GM12878 (cell line): ENCODE measurements around the gene ZBTB16. TPM values are rescaled to one million over a fixed set of nuclear protein-coding genes. Genes with fewer than 3 reads are reported as not detected.

Source experiments
- ATAC-seq: fragments of 200-7000 bp; cut with Tn5 transposase; 3 replicates; pipeline ENCODE4 v1.9.1; 2020; ENCODE audit warnings: mild to moderate bottlenecking, moderate library complexity
- BruUV-seq: library from RNA; stranded (reverse); fragments of 400-500 nt; replicated peaks from 2 replicates; lab custom pipeline; 2021; lab: Mats Ljungman, UMichigan
- CTCF ChIA-PET: fragments of 300-600 bp; sonication (Branson Sonifier 250); formaldehyde crosslinking; extraction: SDS; loops from one replicate; lab custom pipeline; 2021; ENCODE audit warnings: inconsistent platforms; lab: Yijun Ruan, JAX
- POLR2A ChIA-PET: fragments of 350-600 bp; formaldehyde crosslinking; extraction: SDS; loops from one replicate; lab custom pipeline; 2021; ENCODE audit warnings: inconsistent platforms; lab: Charles Lee
- RAD21 ChIA-PET: fragments of 300-600 bp; sonication (Branson Sonifier 250); formaldehyde crosslinking; loops from one replicate; lab custom pipeline; 2023; ENCODE audit warnings: antibody characterized with exemption; ENCODE audit not compliant: unreplicated experiment; lab: Charles Lee
- SMC1A ChIA-PET: fragments of 300-600 bp; sonication (Branson Sonifier 250); formaldehyde crosslinking; loops from one replicate; lab custom pipeline; 2023; ENCODE audit not compliant: unreplicated experiment, uncharacterized antibody; lab: Charles Lee
- DNase-seq: peaks from one replicate; pipeline ENCODE4 v3.0.0-alpha.2; 2011; ENCODE audit warnings: low read depth, low spot score
- FAIRE-seq: peaks from 3 replicates; lab custom pipeline; 2011; peaks lifted over from hg19 to GRCh38; lab: Jason Lieb, UNC
- H2AFZ ChIP-seq: 2 replicates; pipeline ENCODE4 v1.6.0; 2011; ENCODE audit warnings: low read depth, low read length, control low read depth; ENCODE audit not compliant: control insufficient read depth
- H3K27ac ChIP-seq: 2 replicates; pipeline ENCODE4 v1.5.1; 2011; ENCODE audit warnings: control low read depth; ENCODE audit not compliant: control insufficient read depth, insufficient read depth
- H3K27me3 ChIP-seq, 2 experiments: replicated peaks in 1 of 2; 2 replicates each; pipeline versions ENCODE4 v1.6.0 to v1.6.1; 2011; ENCODE audit warnings: low read length in 1 of 2; ENCODE audit not compliant: control insufficient read depth in 2 of 2, insufficient read depth in 2 of 2
- H3K36me3 ChIP-seq, 2 experiments: 2 replicates each; pipeline ENCODE4 v1.5.1; 2011; ENCODE audit warnings: low read length in 1 of 2; ENCODE audit not compliant: control insufficient read depth in 2 of 2, insufficient read depth in 2 of 2
- H3K4me1 ChIP-seq: 2 replicates; pipeline ENCODE4 v1.6.1; 2011; ENCODE audit warnings: mild to moderate bottlenecking, low read length, moderate library complexity, mixed read lengths; ENCODE audit not compliant: control insufficient read depth, insufficient read depth
- H3K4me2 ChIP-seq: 2 replicates; pipeline ENCODE4 v1.6.0; 2011; ENCODE audit warnings: control low read depth; ENCODE audit not compliant: control insufficient read depth, insufficient read depth
- H3K4me3 ChIP-seq: fragments of 200-600 bp; sonication (generic); 2 replicates; pipeline ENCODE4 v1.5.1; 2016
- H3K79me2 ChIP-seq: 2 replicates; pipeline ENCODE4 v1.6.0; 2011; ENCODE audit warnings: low read length; ENCODE audit not compliant: control insufficient read depth, insufficient read depth
- H3K9ac ChIP-seq: 2 replicates; pipeline ENCODE4 v1.8.0; 2011; ENCODE audit warnings: low read length, control low read depth, mixed read lengths; ENCODE audit not compliant: control insufficient read depth, insufficient read depth
- H3K9me3 ChIP-seq: replicated peaks from 3 replicates; pipeline ENCODE4 v1.5.1; 2011; ENCODE audit warnings: mild to moderate bottlenecking, low read length; ENCODE audit not compliant: control insufficient read depth, insufficient read depth
- H4K20me1 ChIP-seq: 2 replicates; pipeline ENCODE4 v1.6.0; 2011; ENCODE audit not compliant: control insufficient read depth, insufficient read depth
- CBX5 ChIP-seq: sonication (generic); IDR thresholded peaks from 2 replicates; pipeline ENCODE4 v1.6.1; 2016; ENCODE audit warnings: low read depth, moderate library complexity, mild to moderate bottlenecking, inconsistent platforms
- DPF2 ChIP-seq: fragments of 450-650 bp; IDR thresholded peaks from 2 replicates; pipeline ENCODE4 v1.6.1; 2017; ENCODE audit warnings: mild to moderate bottlenecking
- EGR1 ChIP-seq, 2 experiments: IDR thresholded peaks; 1 replicate in 1 of 2; 2 replicates in 1 of 2; pipeline ENCODE4 v1.6.1; 2011 to 2012; ENCODE audit warnings: low read depth in 2 of 2, low read length in 2 of 2, borderline replicate concordance in 1 of 2, mild to moderate bottlenecking in 1 of 2, moderate library complexity in 1 of 2
- HDAC2 ChIP-seq: fragments of 200-600 bp; sonication (generic); IDR thresholded peaks from 2 replicates; pipeline ENCODE4 v1.6.1; 2017
- IKZF2 ChIP-seq, 2 experiments: fragments of 450-650 bp; IDR thresholded peaks; 2 replicates each; pipeline ENCODE4 v1.6.1; 2017; ENCODE audit warnings: mild to moderate bottlenecking in 2 of 2, moderate library complexity in 2 of 2
- LARP7 ChIP-seq: fragments of 450-650 bp; IDR thresholded peaks from 2 replicates; pipeline ENCODE4 v1.6.1; 2017; ENCODE audit warnings: mild to moderate bottlenecking
- MTA2 ChIP-seq: fragments of 450-650 bp; IDR thresholded peaks from 2 replicates; pipeline ENCODE4 v1.6.1; 2016; ENCODE audit warnings: low read depth, mild to moderate bottlenecking, moderate library complexity
- NR2C1 ChIP-seq: fragments of 450-650 bp; IDR thresholded peaks from 2 replicates; pipeline ENCODE4 v1.6.1; 2017; ENCODE audit warnings: antibody characterized with exemption, mild to moderate bottlenecking, moderate library complexity
- NRF1 ChIP-seq: conservative IDR thresholded peaks from 2 replicates; pipeline ENCODE4 v1.6.1; 2011; ENCODE audit warnings: mild to moderate bottlenecking, low read depth, low read length, improper control_type of control experiment
- RAD21 ChIP-seq: IDR thresholded peaks from 2 replicates; pipeline ENCODE4 v1.6.1; 2011; ENCODE audit warnings: mild to moderate bottlenecking, low read depth, low read length, moderate library complexity; ENCODE audit not compliant: insufficient read depth
- SRF ChIP-seq, 2 experiments: IDR thresholded peaks; 2 replicates each; pipeline ENCODE4 v1.6.1; 2011; ENCODE audit warnings: low read depth in 2 of 2, low read length in 2 of 2, mild to moderate bottlenecking in 1 of 2, moderate library complexity in 1 of 2
- WGBS: methylation state at CpG from one replicate; pipeline ENCODE4 v1.1.6; 2016; ENCODE audit warnings: low lambda C conversion rate; ENCODE audit not compliant: insufficient replicate concordance, insufficient coverage; ENCODE audit errors: missing lambda C conversion rate; 5-methylcytosine and 5-hydroxymethylcytosine counted together
- in situ Hi-C: fragments of 300-500 bp; cut with MboI; formaldehyde crosslinking; loops from 9 replicates; pipeline ENCODE4 v1.14.3; 2018; ENCODE audit warnings: mixed read lengths
- intact Hi-C: fragments of 100-400 bp; cut with micrococcal nuclease; formaldehyde crosslinking; loops from one replicate; pipeline ENCODE4 v1.14.2; 2022; ENCODE audit not compliant: unreplicated experiment
- polyA plus RNA-seq, 11 experiments: library from polyadenylated mRNA; depleted of rRNA in 4 of 11; unstranded in 6 of 11; stranded (reverse) in 5 of 11; fragments of >200 nt; fragmentation: Nextera tagmentation in 4 of 11; fragmentation: Illumina TruSeq in 1 of 11; extraction: Ambion mirVana in 4 of 11; extraction: Trizol in 1 of 11; gene quantifications; 1 replicate in 1 of 11; 2 replicates in 10 of 11; pipeline versions ENCODE4 v1.2.1 to v1.2.3, GENCODE V29; 2011 to 2016; ENCODE audit warnings: inconsistent platforms in 2 of 11, missing spikeins in 2 of 11, low read depth in 1 of 11
- total RNA-seq, 4 experiments: library from RNA; depleted of rRNA in 3 of 4; stranded (reverse); fragments of >200 nt in 3 of 4; fragmentation: Illumina TruSeq in 1 of 4; extraction: Trizol in 1 of 4; gene quantifications; 2 replicates each; pipeline versions ENCODE4 v1.2.1 to v1.2.3, GENCODE V29; 2013 to 2021
- TF ChIP-seq, protein P1 (sequence below): fragments of 450-650 bp; IDR thresholded peaks from 2 replicates; pipeline ENCODE4 v1.6.1; 2016; ENCODE audit warnings: mild to moderate bottlenecking, moderate library complexity, borderline replicate concordance
- TF ChIP-seq, protein P2 (sequence below): IDR thresholded peaks from 2 replicates; pipeline ENCODE4 v1.6.1; 2012; ENCODE audit warnings: mild to moderate bottlenecking, low read depth, low read length
- TF ChIP-seq, protein P3 (sequence below): fragments of 450-650 bp; IDR thresholded peaks from 2 replicates; pipeline ENCODE4 v1.6.1; 2017; ENCODE audit warnings: low read depth, mild to moderate bottlenecking, moderate library complexity

Gene ZBTB16
- total and polyA plus RNA-seq, 10 of the 15 experiments (the other 5 are each of a cell fraction or from before 2014, with no cell fraction given), result 0.38 TPM; not detected in 9

DNA sequence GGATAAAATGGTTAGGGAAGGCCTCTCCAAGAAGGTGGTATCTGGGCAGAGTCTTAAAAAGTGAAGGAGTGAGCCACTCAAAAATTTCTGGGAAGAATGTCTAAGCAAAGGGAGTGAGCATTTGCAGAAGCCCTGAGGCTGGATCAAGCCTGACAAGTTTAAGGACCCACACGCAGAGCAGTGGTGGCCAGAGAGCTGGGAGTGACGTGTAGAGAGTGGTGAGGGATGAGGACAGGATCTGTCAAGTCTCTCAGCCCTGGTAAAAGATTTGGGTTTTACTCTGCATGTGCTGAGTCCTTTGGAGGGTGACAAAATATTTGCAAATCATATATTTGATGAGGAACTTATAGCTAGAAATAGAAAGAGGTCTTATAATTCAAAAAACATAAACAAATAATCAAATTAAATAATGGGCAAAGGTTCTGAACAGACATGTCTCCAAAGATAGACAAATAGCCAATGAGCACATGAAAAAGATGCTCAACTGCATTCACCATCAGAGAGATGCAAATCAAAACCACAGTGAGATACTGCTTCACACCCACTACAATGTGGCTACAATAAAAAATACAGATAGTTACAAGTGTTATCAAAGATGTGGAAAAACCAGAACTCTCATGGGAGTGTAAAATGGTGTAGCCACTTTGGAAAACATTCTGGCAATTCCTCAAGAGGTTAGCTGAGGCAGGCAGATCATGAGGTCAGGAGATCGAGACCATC lies 129.5 kb downstream of the ZBTB16 start (continued):
- TF ChIP-seq, protein P1, sequence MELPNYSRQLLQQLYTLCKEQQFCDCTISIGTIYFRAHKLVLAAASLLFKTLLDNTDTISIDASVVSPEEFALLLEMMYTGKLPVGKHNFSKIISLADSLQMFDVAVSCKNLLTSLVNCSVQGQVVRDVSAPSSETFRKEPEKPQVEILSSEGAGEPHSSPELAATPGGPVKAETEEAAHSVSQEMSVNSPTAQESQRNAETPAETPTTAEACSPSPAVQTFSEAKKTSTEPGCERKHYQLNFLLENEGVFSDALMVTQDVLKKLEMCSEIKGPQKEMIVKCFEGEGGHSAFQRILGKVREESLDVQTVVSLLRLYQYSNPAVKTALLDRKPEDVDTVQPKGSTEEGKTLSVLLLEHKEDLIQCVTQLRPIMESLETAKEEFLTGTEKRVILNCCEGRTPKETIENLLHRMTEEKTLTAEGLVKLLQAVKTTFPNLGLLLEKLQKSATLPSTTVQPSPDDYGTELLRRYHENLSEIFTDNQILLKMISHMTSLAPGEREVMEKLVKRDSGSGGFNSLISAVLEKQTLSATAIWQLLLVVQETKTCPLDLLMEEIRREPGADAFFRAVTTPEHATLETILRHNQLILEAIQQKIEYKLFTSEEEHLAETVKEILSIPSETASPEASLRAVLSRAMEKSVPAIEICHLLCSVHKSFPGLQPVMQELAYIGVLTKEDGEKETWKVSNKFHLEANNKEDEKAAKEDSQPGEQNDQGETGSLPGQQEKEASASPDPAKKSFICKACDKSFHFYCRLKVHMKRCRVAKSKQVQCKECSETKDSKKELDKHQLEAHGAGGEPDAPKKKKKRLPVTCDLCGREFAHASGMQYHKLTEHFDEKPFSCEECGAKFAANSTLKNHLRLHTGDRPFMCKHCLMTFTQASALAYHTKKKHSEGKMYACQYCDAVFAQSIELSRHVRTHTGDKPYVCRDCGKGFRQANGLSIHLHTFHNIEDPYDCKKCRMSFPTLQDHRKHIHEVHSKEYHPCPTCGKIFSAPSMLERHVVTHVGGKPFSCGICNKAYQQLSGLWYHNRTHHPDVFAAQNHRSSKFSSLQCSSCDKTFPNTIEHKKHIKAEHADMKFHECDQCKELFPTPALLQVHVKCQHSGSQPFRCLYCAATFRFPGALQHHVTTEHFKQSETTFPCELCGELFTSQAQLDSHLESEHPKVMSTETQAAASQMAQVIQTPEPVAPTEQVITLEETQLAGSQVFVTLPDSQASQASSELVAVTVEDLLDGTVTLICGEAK, result no peak
- TF ChIP-seq, protein P2, sequence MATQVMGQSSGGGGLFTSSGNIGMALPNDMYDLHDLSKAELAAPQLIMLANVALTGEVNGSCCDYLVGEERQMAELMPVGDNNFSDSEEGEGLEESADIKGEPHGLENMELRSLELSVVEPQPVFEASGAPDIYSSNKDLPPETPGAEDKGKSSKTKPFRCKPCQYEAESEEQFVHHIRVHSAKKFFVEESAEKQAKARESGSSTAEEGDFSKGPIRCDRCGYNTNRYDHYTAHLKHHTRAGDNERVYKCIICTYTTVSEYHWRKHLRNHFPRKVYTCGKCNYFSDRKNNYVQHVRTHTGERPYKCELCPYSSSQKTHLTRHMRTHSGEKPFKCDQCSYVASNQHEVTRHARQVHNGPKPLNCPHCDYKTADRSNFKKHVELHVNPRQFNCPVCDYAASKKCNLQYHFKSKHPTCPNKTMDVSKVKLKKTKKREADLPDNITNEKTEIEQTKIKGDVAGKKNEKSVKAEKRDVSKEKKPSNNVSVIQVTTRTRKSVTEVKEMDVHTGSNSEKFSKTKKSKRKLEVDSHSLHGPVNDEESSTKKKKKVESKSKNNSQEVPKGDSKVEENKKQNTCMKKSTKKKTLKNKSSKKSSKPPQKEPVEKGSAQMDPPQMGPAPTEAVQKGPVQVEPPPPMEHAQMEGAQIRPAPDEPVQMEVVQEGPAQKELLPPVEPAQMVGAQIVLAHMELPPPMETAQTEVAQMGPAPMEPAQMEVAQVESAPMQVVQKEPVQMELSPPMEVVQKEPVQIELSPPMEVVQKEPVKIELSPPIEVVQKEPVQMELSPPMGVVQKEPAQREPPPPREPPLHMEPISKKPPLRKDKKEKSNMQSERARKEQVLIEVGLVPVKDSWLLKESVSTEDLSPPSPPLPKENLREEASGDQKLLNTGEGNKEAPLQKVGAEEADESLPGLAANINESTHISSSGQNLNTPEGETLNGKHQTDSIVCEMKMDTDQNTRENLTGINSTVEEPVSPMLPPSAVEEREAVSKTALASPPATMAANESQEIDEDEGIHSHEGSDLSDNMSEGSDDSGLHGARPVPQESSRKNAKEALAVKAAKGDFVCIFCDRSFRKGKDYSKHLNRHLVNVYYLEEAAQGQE, result no peak

DNA sequence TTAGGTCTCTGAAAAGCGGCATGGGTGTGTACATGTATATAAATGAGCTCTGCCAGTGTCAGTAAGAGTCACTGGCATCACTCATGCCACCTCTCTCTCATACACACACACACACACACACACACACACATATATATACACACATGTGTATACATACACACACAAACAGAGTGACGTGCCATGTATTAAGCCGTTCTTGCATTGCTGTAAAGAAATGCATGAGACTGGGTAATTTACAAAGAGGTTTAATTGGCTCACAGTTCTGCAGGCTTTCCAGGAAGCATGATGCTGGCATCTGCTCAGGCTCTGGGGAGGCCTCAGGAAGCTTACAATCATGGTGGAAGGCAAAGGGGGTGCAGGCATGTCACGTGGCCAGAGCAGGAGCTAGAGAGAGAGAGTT lies 131.1 kb downstream of the ZBTB16 start:
- no TSS peak for BruUV-seq
- Histone ChIP-seq H4K20me1 (no peaks in the 10 kb centered on the region), H3K27ac (no peak overlapping the region), H3K9me3 (peaks cover 1% of the 10 kb centered on the region; the same call in 2 of the 3 replicates), H3K36me3 (no peaks in the 10 kb centered on the region), H3K79me2 (no peaks in the 10 kb centered on the region), H3K4me3 (no peak overlapping the region), H3K9ac (no peak overlapping the region), H3K4me2 (no peak overlapping the region), H3K27me3 (no peaks in the 10 kb centered on the region), H3K4me1 (no peaks in the 10 kb centered on the region), H2AFZ (no peak overlapping the region)
- WGBS, result 7% methylated on average over 4 of the region's 4 CpGs
- intact Hi-C loops, result no loop called here
- in situ Hi-C loops, result no loop called here
- ChIA-PET POLR2A (no interaction called here), RAD21 (no interaction called here), CTCF (no interaction called here), SMC1A (no interaction called here)
- TF ChIP-seq NRF1 (no peak), IKZF2 (IDR thresholded peaks at IDR 0.05) (no peak), SRF (IDR thresholded peaks at IDR 0.05; ENCODE audit: low read depth in 2 of 2, low read length in 2 of 2) (no peak), EGR1 (IDR thresholded peaks at IDR 0.05; ENCODE audit: borderline replicate concordance in 1 of 2, low read depth in 2 of 2, low read length in 2 of 2) (no peak), NR2C1 (no peak), CBX5 (no peak), HDAC2 (no peak), DPF2 (no peak), RAD21 (no peak), LARP7 (no peak), MTA2 (no peak)
- TF ChIP-seq, protein P3, sequence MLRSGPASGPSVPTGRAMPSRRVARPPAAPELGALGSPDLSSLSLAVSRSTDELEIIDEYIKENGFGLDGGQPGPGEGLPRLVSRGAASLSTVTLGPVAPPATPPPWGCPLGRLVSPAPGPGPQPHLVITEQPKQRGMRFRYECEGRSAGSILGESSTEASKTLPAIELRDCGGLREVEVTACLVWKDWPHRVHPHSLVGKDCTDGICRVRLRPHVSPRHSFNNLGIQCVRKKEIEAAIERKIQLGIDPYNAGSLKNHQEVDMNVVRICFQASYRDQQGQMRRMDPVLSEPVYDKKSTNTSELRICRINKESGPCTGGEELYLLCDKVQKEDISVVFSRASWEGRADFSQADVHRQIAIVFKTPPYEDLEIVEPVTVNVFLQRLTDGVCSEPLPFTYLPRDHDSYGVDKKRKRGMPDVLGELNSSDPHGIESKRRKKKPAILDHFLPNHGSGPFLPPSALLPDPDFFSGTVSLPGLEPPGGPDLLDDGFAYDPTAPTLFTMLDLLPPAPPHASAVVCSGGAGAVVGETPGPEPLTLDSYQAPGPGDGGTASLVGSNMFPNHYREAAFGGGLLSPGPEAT, result no peak
- ATAC-seq, result no peak
- DNase-seq, result no peak
- no peak for FAIRE-seq
